Astrocyte of the cerebellum (primary cell): ENCODE measurements around the gene RFX7.

Source experiments
- DNase-seq: peaks from one replicate; pipeline ENCODE4 v3.0.0-alpha.2; 2011; ENCODE audit warnings: low read depth
- H3K4me3 ChIP-seq: 2 replicates; pipeline ENCODE4 v1.5.1; 2011; ENCODE audit warnings: mild to moderate bottlenecking, low read depth, low read length, moderate library complexity
- in situ Hi-C: cut with HindIII; loops from 2 replicates; pipeline ENCODE4 v1.10.0; 2017; ENCODE audit warnings: low sequenced_read_pairs
- TF ChIP-seq, protein P1 (sequence below): IDR thresholded peaks from 2 replicates; pipeline ENCODE4 v1.5.1; 2012; ENCODE audit warnings: low read length, low read depth, moderate library complexity, mild to moderate bottlenecking; ENCODE audit errors: missing control alignments

The RFX7 gene

DNA sequence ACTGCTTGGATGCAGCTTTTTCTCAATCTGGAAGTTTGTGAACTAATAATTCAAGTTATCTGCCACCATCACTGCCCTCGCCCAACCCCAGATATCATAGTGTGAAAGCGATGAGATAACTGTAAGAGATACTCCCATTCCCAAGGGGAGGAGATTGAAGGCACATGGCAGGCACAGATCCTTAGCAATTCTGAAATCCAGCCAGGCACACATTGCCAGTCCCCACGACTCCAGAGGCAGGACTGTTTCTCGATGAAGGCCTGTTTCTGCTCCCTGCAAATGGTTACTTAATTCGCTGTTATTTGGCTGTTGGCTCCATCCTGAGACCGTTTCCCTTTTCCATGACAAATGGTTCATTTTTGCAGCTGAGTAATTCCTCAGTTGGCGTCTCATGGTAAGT is 187.1 kb downstream of the RFX7 start:
- no peak overlapping the region for H3K4me3 ChIP-seq
- no peak for DNase-seq
- TF ChIP-seq, protein P1, sequence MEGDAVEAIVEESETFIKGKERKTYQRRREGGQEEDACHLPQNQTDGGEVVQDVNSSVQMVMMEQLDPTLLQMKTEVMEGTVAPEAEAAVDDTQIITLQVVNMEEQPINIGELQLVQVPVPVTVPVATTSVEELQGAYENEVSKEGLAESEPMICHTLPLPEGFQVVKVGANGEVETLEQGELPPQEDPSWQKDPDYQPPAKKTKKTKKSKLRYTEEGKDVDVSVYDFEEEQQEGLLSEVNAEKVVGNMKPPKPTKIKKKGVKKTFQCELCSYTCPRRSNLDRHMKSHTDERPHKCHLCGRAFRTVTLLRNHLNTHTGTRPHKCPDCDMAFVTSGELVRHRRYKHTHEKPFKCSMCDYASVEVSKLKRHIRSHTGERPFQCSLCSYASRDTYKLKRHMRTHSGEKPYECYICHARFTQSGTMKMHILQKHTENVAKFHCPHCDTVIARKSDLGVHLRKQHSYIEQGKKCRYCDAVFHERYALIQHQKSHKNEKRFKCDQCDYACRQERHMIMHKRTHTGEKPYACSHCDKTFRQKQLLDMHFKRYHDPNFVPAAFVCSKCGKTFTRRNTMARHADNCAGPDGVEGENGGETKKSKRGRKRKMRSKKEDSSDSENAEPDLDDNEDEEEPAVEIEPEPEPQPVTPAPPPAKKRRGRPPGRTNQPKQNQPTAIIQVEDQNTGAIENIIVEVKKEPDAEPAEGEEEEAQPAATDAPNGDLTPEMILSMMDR: no peak
- in situ Hi-C loops: no loop called here

DNA sequence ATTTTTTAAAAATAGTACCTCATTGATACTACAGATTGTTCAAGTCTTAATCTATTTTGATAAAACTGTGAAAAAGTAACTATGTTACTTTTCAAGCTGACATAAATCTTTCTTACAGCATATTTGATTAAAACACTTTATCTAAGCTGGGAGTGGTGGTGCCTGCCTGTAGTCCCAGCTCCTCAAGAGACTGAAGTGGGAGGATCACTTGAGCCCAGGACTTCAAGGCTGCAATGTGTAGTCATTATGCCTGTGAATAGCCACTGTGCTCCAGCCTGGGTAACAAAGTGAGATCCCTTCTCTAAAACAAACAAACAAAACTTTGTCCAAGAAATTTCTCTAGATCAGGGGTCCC is 190.7 kb downstream of the RFX7 start:
- TF ChIP-seq, protein P1: no peak
- no peak for DNase-seq
- no peak overlapping the region for H3K4me3 ChIP-seq
- in situ Hi-C loops: no loop called here

DNA sequence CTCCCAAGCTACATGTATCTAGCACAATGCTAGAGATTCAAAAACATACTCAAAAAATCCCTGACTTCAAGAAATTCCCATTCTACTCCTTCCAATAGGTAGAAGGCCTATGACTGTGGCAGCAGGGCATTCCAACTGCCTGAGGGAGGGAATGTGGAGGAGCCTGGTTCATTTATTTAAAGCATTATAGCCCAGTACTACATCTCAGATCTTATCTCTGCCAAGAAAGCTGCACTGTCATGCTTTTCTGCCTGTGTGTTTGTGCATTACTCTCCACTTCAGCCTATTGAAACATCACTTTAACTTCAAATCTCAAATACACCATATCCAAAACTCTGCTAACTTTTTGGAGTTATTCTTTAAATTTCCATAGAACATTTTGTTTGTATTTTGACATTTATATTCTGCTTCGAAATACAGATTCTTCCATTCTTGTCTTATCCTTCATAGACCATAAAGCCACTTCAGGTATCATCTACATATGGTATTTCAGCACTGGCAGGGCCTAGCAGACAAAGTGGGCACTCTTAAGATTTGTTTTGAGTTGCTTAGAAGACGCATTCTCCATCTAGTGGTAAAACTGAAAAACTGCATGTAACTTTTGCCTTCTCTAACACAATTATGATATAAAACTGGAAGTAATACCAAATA is 191.2 kb downstream of the RFX7 start:
- no peak for DNase-seq
- in situ Hi-C loops: no loop called here
- H3K4me3 ChIP-seq: no peak overlapping the region
- TF ChIP-seq, protein P1: peak; percentile 67

DNA sequence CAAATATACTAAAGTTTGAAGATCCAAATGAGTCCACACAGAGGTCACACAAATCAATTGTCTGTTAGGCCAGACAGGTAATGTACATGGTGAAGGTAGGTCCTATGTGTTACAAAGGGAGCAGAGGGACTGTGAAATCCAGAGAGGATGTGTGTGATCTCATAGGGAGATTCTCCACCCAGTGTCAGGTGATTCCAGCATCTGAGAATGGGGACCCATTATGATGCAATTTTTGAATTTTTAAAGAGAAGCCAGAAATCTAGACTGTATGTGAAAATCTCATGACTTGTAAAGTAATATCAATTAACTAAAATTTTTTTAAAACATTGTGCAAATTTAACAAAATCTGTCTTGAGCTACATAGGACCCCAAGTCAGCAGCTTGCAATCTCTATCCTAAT is 192.0 kb downstream of the RFX7 start:
- in situ Hi-C loops: no loop called here
- no peak for DNase-seq
- TF ChIP-seq, protein P1: no peak
- H3K4me3 ChIP-seq: no peak overlapping the region

DNA sequence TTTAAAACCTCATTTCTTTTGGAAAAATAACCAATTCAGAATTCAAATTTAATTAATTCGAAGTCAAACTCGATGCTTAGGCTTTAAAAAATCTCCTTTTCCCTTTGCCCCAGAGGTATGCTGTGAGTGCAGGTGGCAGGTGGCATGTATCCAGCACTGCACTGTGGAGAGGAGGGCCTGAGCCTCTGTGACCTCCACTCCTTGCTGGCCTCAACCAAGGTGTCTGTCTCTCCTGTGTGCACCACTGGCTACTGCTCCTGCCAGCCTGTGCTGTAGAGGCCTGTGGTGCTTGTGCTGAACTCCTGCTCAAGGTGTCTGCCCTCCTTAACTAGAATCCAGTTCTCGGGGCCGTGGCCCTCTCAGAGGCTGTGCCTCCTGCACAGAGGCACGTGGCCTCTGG is 194.1 kb downstream of the RFX7 start:
- H3K4me3 ChIP-seq: no peak overlapping the region
- TF ChIP-seq, protein P1: no peak
- in situ Hi-C loops: no loop called here
- DNase-seq: no peak

DNA sequence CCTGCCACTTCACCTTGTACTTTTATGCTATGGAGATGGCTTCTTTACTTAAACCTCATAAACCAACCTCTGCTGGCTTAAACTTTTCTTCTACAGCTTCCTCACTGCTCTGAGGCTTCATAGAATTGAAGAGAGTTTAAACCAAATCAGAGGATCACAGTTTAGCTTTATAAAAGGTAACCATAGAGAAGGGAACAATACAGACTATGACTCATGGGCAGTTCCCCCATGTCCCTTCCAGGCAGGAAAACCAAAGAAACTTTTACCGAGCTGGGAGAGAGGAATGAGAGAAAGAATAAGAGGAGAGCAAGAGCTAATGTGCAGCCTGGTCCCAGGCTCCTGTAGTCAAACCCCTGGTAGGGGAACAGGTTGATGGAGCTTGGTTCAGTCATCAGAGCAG is 196.3 kb downstream of the RFX7 start:
- no peak for DNase-seq
- in situ Hi-C loops: no loop called here
- TF ChIP-seq, protein P1: no peak
- H3K4me3 ChIP-seq: no peak overlapping the region

DNA sequence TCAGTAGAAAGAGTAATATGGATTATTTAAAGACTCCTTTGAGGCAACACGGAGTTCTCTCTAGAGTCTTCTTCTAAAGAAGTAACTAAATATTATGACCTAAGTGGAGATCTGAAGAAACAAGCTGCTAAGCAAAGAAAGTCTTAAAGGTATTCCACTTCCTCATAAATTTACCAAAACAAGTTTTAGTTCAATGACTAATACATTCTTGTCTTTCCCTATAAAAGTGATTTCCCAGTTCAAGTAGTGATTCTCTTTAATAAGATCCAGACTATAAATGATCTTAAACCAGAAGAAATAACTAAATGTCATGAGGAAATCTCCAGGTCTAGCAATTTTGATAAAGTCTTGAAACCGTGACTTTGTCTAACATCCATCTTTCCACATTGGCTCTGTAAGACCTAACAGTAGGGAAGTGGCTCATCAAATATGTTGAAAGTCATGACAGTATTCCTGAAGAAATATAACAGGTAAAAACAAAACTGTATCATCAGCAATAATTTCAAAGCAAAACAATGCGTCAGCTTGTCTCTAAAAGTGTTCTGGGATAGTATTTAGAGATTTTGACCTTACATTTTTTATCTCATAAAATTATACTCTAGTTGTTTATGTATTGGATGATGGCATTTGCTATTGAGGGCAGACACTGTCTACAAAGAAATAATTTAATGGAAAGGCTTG is 198.5 kb downstream of the RFX7 start:
- no peak for DNase-seq
- TF ChIP-seq, protein P1: no peak
- in situ Hi-C loops: no loop called here
- H3K4me3 ChIP-seq: no peak overlapping the region
